ENCODE data around the gene CYSTM1. TPM values are rescaled to one million over a fixed set of nuclear protein-coding genes. Genes with fewer than 3 reads are reported as not detected.

CYSTM1 gene
- total and polyA plus RNA-seq, 2 of the 8 experiments (the other 6 are each of a cell fraction or from before 2014, with no cell fraction given) = 25.0 to 47.8 TPM

GRCh38 chr5:140265845-140266244, 90.9 kb downstream of the CYSTM1 start (continued):
- no peak for TF ChIP-seq CTBP2 (IDR thresholded peaks at IDR 0.05; ENCODE audit: borderline replicate concordance, insufficient read depth, insufficient read length, low read length)
- TF ChIP-seq, protein P1, sequence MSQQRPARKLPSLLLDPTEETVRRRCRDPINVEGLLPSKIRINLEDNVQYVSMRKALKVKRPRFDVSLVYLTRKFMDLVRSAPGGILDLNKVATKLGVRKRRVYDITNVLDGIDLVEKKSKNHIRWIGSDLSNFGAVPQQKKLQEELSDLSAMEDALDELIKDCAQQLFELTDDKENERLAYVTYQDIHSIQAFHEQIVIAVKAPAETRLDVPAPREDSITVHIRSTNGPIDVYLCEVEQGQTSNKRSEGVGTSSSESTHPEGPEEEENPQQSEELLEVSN (IDR thresholded peaks at IDR 0.05) = no peak
- TF ChIP-seq EGR1 (IDR thresholded peaks at IDR 0.05; ENCODE audit: borderline replicate concordance, low read depth, low read length) = no peak
- TF ChIP-seq CBX5 (IDR thresholded peaks at IDR 0.05; ENCODE audit: low read depth, low read length) = no peak
- no peak for TF ChIP-seq CHD1 (IDR thresholded peaks at IDR 0.05; ENCODE audit: low read depth, low read length)
- no peak for TF ChIP-seq SIN3A (conservative IDR thresholded peaks at IDR 0.05 in 1 of 2, IDR thresholded peaks at IDR 0.05 in 1 of 2; ENCODE audit: low read depth in 1 of 2, low read length in 2 of 2)
- no peak for TF ChIP-seq CREB1 (IDR thresholded peaks at IDR 0.05)
- no peak for TF ChIP-seq CHD2 (IDR thresholded peaks at IDR 0.05; ENCODE audit: low read length)
- no peak for TF ChIP-seq SP1 (IDR thresholded peaks at IDR 0.05; ENCODE audit: low read depth, low read length)

All from H1 (cell line).